Breast epithelium (tissue), 4 donors: ENCODE results near the gene GMDS. TPM values are rescaled to one million over a fixed set of nuclear protein-coding genes. Genes with fewer than 3 reads are reported as not detected.

Experiments used
- DNase-seq, 2 donors: peaks; one replicate each; pipeline ENCODE4 v3.0.0-alpha.2; 2019; ENCODE audit warnings: low spot score in 2 of 2
- H3K27ac ChIP-seq, 2 donors: fragments of 200-600 bp; sonication (generic) in 1 of 2; one replicate each; pipeline ENCODE4 v1.5.1; 2016 to 2019; ENCODE audit warnings: mild to moderate bottlenecking in 1 of 2
- H3K27me3 ChIP-seq, 2 donors: fragments of 200-600 bp; sonication (generic) in 1 of 2; one replicate each; pipeline versions ENCODE4 v1.5.1 to v1.6.0; 2017 to 2019; ENCODE audit warnings: control low read depth in 1 of 2, mild to moderate bottlenecking in 1 of 2
- H3K36me3 ChIP-seq: fragments of 200-600 bp; one replicate; pipeline ENCODE4 v1.5.1; 2019
- H3K4me1 ChIP-seq, 2 donors: fragments of 200-600 bp; sonication (generic); one replicate each; pipeline ENCODE4 v1.5.1; 2016 to 2019; ENCODE audit warnings: control low read depth in 1 of 2
- H3K4me3 ChIP-seq, 3 donors: fragments of 200-600 bp; sonication (generic); 1 replicate in 2 of 3; 2 replicates in 1 of 3; pipeline ENCODE4 v1.5.1; 2016 to 2019; ENCODE audit warnings: mild to moderate bottlenecking in 3 of 3, moderate library complexity in 2 of 3
- H3K9me3 ChIP-seq, 2 donors: fragments of 200-600 bp; sonication (generic) in 1 of 2; one replicate each; pipeline ENCODE4 v1.5.1; 2016 to 2019; ENCODE audit warnings: control low read depth in 1 of 2
- CTCF ChIP-seq, 3 donors: fragments of 450-650 bp; IDR thresholded peaks; one replicate each; pipeline ENCODE4 v1.5.1; 2016 to 2017; ENCODE audit warnings: antibody characterized with exemption in 3 of 3, mild to moderate bottlenecking in 3 of 3, moderate library complexity in 3 of 3
- POLR2A ChIP-seq: fragments of 450-650 bp; IDR thresholded peaks from one replicate; pipeline ENCODE4 v1.6.1; 2016; ENCODE audit warnings: antibody characterized with exemption, mild to moderate bottlenecking, moderate library complexity
- POLR2AphosphoS5 ChIP-seq, 3 donors: sonication (generic); formaldehyde crosslinking; IDR thresholded peaks; one replicate each; pipeline ENCODE4 v1.6.1; 2017; ENCODE audit warnings: antibody characterized with exemption in 3 of 3
- intact Hi-C: fragments of 100-400 bp; cut with DNase I; formaldehyde crosslinking; loops from one replicate; pipeline ENCODE4 v1.15.1; 2023; ENCODE audit warnings: low total_unique reads
- total RNA-seq, 3 donors: library from RNA; depleted of rRNA; stranded (reverse); fragments of >200 nt; gene quantifications; one replicate each; pipeline ENCODE4 v1.1.0, GENCODE V29; 2016

Gene GMDS
- total RNA-seq, 3 donors from 2014 or later = 7.5 to 29.2 (median 17.0) TPM

GRCh38 chr6:2155206-2155605 is 90.2 kb downstream of the GMDS start:
- no peaks in the 10 kb centered on the region for H3K27me3 ChIP-seq
- intact Hi-C loops = no loop called here
- no peak overlapping the region for H3K4me3 ChIP-seq
- DNase-seq = no peak
- H3K4me1 ChIP-seq = no peaks in the 10 kb centered on the region
- H3K9me3 ChIP-seq = no peaks in the 10 kb centered on the region
- TF ChIP-seq CTCF (IDR thresholded peaks at IDR 0.05) = no peak
- no peak for TF ChIP-seq POLR2A
- TF ChIP-seq POLR2AphosphoS5 (IDR thresholded peaks at IDR 0.05) = no peak
- H3K36me3 ChIP-seq = no peaks in the 10 kb centered on the region
- H3K27ac ChIP-seq = no peak overlapping the region

GRCh38 chr6:2149361-2150006 is 95.9 kb downstream of the GMDS start:
- no peak for DNase-seq
- H3K36me3 ChIP-seq = no peaks in the 10 kb centered on the region
- no peaks in the 10 kb centered on the region for H3K4me1 ChIP-seq
- TF ChIP-seq POLR2AphosphoS5 (IDR thresholded peaks at IDR 0.05) (no peak), CTCF (IDR thresholded peaks at IDR 0.05) (no peak)
- no peaks in the 10 kb centered on the region for H3K27me3 ChIP-seq
- no peak overlapping the region for H3K27ac ChIP-seq
- intact Hi-C loops = no loop called here
- H3K9me3 ChIP-seq = no peaks in the 10 kb centered on the region
- no peak overlapping the region for H3K4me3 ChIP-seq

- H3K9me3 ChIP-seq = no peaks in the 10 kb centered on the region
- no peak overlapping the region for H3K27ac ChIP-seq
- H3K4me1 ChIP-seq = no peaks in the 10 kb centered on the region
- no peaks in the 10 kb centered on the region for H3K36me3 ChIP-seq
- H3K27me3 ChIP-seq = no peaks in the 10 kb centered on the region
- no peak overlapping the region for H3K4me3 ChIP-seq
- TF ChIP-seq CTCF (IDR thresholded peaks at IDR 0.05) (no peak), POLR2A (no peak), POLR2AphosphoS5 (IDR thresholded peaks at IDR 0.05) (no peak)
- DNase-seq = no peak
- intact Hi-C loops = no loop called here
Measured at GRCh38 chr6:2148748-2149147, 96.7 kb downstream of the GMDS start.

- DNase-seq = no peak
- Histone ChIP-seq H3K4me3 (no peak overlapping the region), H3K36me3 (no peaks in the 10 kb centered on the region), H3K27me3 (no peaks in the 10 kb centered on the region), H3K4me1 (no peaks in the 10 kb centered on the region), H3K9me3 (no peaks in the 10 kb centered on the region), H3K27ac (no peak overlapping the region)
- no peak for TF ChIP-seq CTCF (IDR thresholded peaks at IDR 0.05)
- TF ChIP-seq POLR2A = no peak
- TF ChIP-seq POLR2AphosphoS5 (IDR thresholded peaks at IDR 0.05) = no peak
- intact Hi-C loops = no loop called here
Measured at GRCh38 chr6:2147766-2148448, 97.5 kb downstream of the GMDS start.

GRCh38 chr6:2147261-2147660 is 98.1 kb downstream of the GMDS start:
- intact Hi-C loops = no loop called here
- Histone ChIP-seq H3K27me3 (no peaks in the 10 kb centered on the region), H3K36me3 (no peaks in the 10 kb centered on the region), H3K9me3 (no peaks in the 10 kb centered on the region), H3K4me1 (no peaks in the 10 kb centered on the region), H3K27ac (no peak overlapping the region), H3K4me3 (no peak overlapping the region)
- DNase-seq = no peak
- no peak for TF ChIP-seq POLR2A
- no peak for TF ChIP-seq POLR2AphosphoS5 (IDR thresholded peaks at IDR 0.05)
- no peak for TF ChIP-seq CTCF (IDR thresholded peaks at IDR 0.05)
